22Rv1 (cell line): ENCODE data around the gene ZNF556.

Experiments used
- H3K27ac ChIP-seq: fragments of 450-650 bp; 2 replicates; pipeline ENCODE4 v1.5.1; 2017
- CTCF ChIP-seq: fragments of 450-650 bp; IDR thresholded peaks from 2 replicates; pipeline ENCODE4 v1.5.1; 2017; ENCODE audit warnings: mild to moderate bottlenecking
- ZFX ChIP-seq: fragments of 450-650 bp; IDR thresholded peaks from 2 replicates; pipeline ENCODE4 v1.6.1; 2017; ENCODE audit warnings: antibody characterized with exemption, borderline replicate concordance

Gene ZNF556

GRCh38 chr19:2917275-2918184 lies 50.4 kb downstream of the ZNF556 start:
- H3K27ac ChIP-seq, result no peak overlapping the region

GRCh38 chr19:2922987-2923386 lies 55.9 kb downstream of the ZNF556 start:
- no peak for TF ChIP-seq CTCF
- no peak for TF ChIP-seq ZFX
- no peak overlapping the region for H3K27ac ChIP-seq

More at GRCh38 chr19:2917275-2918184, 50.4 kb downstream of the ZNF556 start:
- TF ChIP-seq CTCF, result no peak
- TF ChIP-seq ZFX, result no peak

DNA sequence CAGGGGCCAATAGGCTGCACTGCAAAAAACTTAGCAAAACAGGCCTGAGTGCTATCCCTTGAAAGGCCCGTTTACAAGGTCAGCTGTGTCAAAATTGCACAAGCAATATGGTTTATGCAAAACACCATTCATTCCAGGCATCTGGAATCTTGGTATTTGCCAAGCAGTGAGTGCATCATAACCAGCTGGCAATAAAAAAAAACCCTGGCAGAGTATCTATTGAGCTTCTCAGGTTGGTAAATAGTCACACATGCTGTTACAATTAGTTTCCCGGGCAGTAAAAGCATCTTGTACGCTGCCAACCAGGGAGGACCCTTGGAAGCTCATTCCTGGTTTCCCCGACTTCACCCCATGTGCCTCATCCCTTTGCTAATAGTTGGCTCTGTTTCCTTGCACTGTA lies 56.4 kb downstream of the ZNF556 start:
- no peak overlapping the region for H3K27ac ChIP-seq
- no peak for TF ChIP-seq ZFX
- TF ChIP-seq CTCF, result no peak

DNA sequence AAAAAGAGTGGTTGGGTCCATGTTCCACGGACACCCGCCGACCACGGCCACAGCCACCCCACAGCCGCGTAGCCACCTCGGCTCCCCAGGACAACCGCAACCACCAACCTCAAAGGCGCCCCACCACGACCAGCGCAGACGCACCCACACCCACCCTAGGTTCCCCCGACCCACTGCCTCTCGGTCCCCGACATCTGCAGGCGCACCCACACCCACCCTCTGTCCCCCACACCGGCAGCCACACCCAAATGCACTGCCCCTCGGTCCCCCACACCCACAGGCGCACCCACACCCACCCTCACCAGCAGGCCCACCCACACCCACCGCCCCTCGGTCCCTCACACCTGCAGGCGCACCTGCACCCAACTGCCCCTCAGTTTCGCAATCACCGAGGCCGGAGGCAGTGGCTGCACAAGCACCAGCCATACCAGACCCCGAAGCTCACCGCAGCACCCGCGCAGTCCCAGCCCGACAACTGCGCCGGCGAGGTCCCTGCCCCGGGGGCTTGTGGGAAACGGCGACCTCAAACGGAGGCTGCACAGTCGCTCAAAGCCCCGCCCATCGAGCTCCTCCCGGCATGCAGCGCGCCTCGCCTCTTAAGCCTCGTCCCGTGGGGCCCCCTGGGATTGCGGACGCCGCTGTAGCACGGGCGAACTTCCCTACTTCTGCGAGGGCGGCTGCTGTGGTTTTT lies 59.4 kb downstream of the ZNF556 start:
- no peak overlapping the region for H3K27ac ChIP-seq
- TF ChIP-seq CTCF, result no peak
- no peak for TF ChIP-seq ZFX

GRCh38 chr19:2927032-2927430 lies 59.9 kb downstream of the ZNF556 start:
- no peak overlapping the region for H3K27ac ChIP-seq
- no peak for TF ChIP-seq CTCF
- no peak for TF ChIP-seq ZFX
